Measurements from ENCODE around the gene ID3.

ID3 gene

DNA sequence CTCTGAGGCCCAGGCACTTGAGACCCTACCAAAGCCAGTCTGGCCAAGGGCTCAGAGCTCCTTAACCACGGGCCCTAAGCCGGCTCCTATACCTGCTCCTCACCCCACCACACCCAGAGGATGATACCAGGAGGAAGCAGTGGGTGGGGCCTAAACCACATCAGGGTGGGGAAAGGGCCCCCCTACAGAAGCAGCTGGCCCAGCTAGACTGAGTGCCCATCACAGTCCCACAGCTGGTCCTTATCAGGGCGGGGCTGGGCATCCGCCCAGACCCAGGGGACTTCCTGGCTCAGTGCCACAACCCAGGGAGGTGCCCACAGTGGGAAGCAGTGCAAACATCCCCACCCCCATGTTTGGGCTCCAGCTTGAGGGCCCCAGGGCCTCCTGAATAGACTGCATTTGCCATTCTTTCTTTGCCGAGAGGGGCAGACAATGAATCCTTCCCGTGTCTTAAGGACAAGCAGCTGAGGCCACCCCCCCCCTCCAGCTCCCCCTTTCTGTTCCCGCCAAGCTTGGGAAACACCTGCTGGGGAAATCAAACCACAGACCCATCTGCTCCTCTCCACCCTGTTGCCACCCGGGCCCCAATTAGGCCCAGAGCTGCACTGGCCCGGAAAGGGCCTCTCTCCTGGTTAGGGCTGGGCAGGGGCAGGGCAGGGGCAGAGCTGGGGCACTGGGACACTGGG is 34.4 kb downstream of the ID3 start:
- FAIRE-seq = no peak

DNA sequence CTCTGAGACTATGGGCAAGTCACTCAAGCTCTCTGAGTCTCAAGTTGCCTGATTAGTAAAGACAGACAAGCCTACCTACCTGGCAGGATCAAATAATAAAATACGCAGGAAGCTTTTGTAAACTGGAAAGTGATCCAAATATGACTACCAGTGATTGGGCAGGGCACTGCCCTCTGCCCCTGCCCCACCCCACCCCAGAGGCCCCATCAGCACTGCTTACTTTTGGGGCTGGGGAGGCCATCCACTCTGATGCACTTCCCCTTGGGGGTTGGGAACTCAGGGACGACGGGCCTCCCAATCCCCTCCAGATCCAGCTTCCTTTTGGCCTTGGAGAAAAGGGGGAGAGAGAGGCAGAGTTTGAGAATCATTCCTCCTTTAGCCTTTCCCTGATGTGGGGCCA is 35.1 kb downstream of the ID3 start:
- FAIRE-seq = no peak

DNA sequence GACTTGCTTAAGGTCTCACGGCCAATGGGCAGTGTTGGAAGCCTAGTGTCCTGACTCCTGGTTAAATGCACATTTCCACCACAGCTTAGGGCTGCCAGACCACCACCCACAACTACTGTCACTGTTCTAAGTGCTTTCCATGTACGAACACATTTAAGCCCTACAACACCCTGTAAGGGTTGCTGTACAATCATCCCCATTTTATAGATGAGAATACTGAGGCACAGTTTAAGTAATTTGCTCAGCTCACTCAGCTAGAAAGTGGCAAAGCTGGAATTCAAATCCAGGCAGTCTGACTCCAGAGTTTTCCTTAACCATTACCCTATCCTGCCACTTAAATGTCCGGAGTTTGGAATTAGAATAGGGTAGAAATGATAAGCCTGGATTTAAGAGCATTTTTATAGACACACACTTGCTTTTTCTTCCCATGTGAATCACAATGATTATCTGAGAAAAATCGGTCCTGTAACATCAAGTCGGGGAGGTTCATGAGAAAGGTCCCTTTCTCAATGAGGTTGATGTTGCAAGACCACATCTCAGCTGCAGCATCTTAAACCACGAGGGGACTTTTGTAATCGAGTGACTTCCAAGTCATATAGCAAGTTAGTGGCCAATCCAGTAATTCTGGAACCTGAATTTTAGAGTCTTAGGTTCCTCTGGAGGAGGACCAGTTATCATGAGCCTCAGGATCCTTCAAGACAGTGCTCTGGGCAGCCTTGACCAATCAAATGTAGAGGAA is 36.9 kb downstream of the ID3 start:
- FAIRE-seq = no peak

DNA sequence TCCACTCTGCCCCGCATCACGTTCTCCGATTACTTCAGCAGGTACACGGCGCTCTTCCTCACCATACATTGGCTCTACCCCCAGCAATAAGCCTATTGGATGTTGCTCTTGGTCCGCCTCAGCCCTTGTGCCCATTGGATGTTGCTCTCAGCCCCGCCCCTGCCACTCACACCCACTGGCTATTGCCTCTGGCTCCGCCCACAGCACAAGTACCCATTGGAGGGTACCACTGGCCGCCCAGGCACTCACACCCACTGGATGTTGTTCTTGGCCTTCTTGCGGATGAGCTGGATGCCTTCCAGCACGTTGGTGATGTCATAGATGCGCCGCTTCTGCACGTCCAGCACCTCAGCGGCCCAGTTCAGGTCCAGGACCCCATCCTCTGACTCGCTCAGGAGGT is 37.7 kb downstream of the ID3 start:
- no peak for FAIRE-seq

DNA sequence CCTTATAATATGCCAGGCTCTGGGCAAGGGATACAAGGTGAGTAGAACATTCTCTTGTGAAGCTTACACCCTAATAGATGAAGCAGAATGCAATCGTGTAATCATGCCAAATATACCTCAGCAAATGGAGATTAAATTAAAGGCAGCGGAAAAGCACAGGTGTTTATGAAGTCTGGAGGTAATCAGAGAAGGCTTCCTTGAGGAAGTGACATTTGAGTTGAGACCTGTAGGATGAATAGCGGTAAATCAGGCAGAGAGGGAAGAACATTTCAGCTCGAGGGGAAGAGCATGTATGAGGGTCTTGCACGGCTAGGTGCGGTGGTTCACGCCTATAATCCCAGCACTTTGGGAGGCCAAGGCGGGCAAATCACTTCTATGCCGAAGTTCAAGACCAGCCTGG is 41.7 kb downstream of the ID3 start:
- FAIRE-seq = no peak

DNA sequence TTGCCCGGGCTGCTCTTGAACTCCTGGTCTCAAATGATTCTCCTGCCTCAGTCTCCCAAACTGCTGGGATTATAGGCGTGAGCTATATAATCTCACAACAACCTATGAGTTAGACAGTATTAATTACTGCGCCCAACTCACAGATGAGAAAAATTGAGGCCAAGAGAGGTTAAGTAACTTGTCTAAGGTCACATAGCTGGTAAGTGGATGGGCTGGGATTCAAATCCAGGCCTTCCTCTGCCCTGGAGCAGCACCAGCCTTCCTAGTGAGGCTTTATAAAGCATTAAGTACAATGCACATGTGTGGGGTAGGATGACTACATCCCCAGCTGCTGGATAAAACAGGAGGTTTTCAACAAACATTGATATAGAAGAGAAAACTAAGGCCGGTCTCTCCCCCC is 43.4 kb downstream of the ID3 start:
- no peak for FAIRE-seq

DNA sequence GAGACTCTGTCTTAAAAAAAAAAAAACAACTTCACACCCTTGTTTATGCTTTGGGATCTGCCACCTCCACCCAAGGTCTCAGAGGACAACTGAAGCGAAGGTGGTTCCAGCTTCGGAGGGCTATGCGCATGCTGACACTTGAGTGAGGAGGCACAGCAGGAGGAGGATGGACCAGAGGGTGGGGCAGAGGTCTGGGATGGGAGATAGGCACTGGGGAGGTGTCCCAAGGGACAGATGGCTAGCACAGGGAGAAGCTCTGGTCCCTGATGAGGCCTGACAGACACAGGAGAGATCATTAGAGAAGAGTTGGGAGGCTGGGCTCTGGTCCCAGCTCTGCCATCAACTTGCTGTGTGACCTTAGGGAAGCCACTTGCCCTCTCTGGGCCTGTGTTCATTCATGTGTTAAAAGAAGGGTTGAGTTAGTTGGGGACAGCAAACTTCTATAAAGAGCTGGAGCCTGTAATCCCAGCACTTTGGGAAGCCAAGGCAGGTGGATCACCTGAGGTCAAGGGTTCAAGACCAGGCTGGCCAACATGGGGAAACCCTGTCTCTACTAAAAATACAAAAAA is 45.1 kb downstream of the ID3 start:
- no peak for FAIRE-seq

DNA sequence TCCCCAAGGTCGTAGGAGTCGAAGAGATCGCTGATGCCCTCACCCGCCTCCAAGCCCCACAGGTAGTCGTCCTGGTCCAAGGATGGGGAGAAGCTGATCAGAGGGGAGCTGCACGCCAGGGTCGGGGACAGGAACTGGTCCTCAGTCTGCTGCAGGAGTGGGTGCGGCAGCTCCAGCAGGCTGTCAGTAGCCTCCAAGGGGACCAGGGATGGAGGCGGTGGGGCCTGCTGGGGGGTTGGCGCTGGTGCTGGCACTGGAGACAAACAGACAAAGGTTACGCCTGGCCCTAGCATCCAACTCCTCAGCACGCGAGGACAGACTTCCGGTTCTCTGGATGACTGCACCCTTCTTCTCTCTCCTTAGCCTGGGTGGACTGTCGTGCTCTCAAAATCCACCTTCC is 49.4 kb downstream of the ID3 start:
- FAIRE-seq = no peak

All from G401.6 (cell line).